VCaP (cell line): ENCODE measurements around the gene CASKIN2.

Source experiments
- H3K27ac ChIP-seq: fragments of 450-650 bp; 2 replicates; pipeline ENCODE4 v1.5.1; 2017
- CTCF ChIP-seq: fragments of 450-650 bp; conservative IDR thresholded peaks from 2 replicates; pipeline ENCODE4 v1.5.1; 2017; ENCODE audit warnings: mild to moderate bottlenecking, moderate library complexity

Gene CASKIN2

GRCh38 chr17:75475851-75476250 lies 39.5 kb downstream of the CASKIN2 start:
- TF ChIP-seq CTCF: no peak
- no peak overlapping the region for H3K27ac ChIP-seq

GRCh38 chr17:75475144-75475835 lies 40.0 kb downstream of the CASKIN2 start:
- no peak overlapping the region for H3K27ac ChIP-seq
- no peak for TF ChIP-seq CTCF

GRCh38 chr17:75474736-75475135 lies 40.6 kb downstream of the CASKIN2 start:
- no peak for TF ChIP-seq CTCF
- H3K27ac ChIP-seq: no peak overlapping the region

GRCh38 chr17:75473246-75473645 lies 42.1 kb downstream of the CASKIN2 start:
- no peak for TF ChIP-seq CTCF
- no peak overlapping the region for H3K27ac ChIP-seq

- no peak for TF ChIP-seq CTCF
- H3K27ac ChIP-seq: no peak overlapping the region
These were observed 43.2 kb downstream of the CASKIN2 start for GRCh38 chr17:75472119-75472518.

- no peak overlapping the region for H3K27ac ChIP-seq
- TF ChIP-seq CTCF: no peak
These were observed 44.1 kb downstream of the CASKIN2 start for GRCh38 chr17:75471207-75471606.

GRCh38 chr17:75468779-75469373 lies 46.5 kb downstream of the CASKIN2 start:
- TF ChIP-seq CTCF: no peak
- H3K27ac ChIP-seq: no peak overlapping the region
